Loucy (cell line): ENCODE results near the gene RDH12.

Source experiments
- EZH2phosphoT487 ChIP-seq: fragments of 200-600 bp; IDR thresholded peaks from 2 replicates; pipeline ENCODE4 v1.6.1; 2018; ENCODE audit warnings: antibody characterized with exemption, mild to moderate bottlenecking, moderate library complexity, borderline replicate concordance
- TF ChIP-seq, protein P1 (sequence below): fragments of 200-600 bp; sonication (generic); conservative IDR thresholded peaks from 2 replicates; pipeline ENCODE4 v1.5.1; 2014; ENCODE audit warnings: mild to moderate bottlenecking, antibody characterized with exemption, low read length

DNA sequence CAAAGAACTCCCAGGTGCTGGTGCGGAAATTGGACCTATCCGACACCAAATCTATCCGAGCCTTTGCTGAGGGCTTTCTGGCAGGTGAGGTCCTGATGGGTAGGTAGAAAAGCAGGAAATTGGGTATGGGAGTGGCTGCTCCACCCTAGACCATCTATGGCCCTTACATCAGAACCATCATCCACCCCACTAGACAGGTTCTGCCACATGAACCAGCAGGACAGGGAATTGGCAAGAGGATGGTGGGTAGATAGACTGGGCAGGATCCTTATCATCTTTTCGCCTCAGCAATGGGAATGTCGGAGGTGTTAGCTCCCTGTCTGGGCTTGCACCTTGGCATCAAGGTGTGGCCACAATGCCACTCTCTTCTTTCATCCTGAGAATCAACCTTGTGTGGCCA, 23.5 kb downstream of the RDH12 start:
- TF ChIP-seq, protein P1, sequence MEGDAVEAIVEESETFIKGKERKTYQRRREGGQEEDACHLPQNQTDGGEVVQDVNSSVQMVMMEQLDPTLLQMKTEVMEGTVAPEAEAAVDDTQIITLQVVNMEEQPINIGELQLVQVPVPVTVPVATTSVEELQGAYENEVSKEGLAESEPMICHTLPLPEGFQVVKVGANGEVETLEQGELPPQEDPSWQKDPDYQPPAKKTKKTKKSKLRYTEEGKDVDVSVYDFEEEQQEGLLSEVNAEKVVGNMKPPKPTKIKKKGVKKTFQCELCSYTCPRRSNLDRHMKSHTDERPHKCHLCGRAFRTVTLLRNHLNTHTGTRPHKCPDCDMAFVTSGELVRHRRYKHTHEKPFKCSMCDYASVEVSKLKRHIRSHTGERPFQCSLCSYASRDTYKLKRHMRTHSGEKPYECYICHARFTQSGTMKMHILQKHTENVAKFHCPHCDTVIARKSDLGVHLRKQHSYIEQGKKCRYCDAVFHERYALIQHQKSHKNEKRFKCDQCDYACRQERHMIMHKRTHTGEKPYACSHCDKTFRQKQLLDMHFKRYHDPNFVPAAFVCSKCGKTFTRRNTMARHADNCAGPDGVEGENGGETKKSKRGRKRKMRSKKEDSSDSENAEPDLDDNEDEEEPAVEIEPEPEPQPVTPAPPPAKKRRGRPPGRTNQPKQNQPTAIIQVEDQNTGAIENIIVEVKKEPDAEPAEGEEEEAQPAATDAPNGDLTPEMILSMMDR: no peak
- no peak for TF ChIP-seq EZH2phosphoT487
